ENCODE results near the gene CMC4. TPM values are rescaled to one million over a fixed set of nuclear protein-coding genes. Genes with fewer than 3 reads are reported as not detected.

The CMC4 gene
- total RNA-seq, 1 donor from 2014 or later, result 3.4 TPM

- no peak for DNase-seq
Measured at GRCh38 chrX:155053656-155054055, 17.3 kb downstream of the CMC4 start.

DNA sequence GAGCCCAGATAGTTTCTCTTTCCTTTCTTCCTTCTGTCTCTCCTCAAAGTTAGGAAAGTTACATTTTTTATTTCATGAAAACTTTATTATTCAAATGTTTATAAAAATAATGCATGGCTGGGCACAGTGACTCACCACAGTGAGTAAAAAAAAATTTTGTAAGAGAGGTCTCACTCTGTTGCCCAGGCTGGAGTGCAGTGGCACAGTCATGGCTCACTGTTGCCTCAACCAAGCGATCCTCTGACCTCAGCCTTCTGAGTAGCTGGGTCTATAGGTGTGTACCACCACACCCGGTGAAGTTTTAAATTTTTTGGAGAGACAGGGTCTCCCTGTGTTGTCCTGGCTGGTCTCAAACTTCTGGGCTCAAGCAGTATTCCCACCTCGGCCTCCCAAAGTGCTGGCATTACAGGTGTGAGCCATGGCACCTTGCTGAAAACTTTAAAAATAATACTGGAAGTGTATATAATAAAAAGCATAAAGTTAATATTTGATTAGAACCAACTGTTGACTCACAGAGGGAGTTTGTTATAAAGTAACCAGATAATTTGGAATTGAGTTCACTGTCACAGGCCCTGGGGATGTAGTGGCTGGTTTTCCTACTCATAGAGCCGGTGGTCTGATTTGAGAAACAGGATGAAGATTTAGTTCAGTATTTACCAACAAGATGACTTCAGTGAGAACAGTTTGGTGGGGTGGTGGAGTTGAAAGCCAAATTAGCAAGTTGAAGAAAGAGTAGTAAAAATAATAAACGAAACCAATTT lies 18.0 kb downstream of the CMC4 start:
- DNase-seq, result no peak

DNA sequence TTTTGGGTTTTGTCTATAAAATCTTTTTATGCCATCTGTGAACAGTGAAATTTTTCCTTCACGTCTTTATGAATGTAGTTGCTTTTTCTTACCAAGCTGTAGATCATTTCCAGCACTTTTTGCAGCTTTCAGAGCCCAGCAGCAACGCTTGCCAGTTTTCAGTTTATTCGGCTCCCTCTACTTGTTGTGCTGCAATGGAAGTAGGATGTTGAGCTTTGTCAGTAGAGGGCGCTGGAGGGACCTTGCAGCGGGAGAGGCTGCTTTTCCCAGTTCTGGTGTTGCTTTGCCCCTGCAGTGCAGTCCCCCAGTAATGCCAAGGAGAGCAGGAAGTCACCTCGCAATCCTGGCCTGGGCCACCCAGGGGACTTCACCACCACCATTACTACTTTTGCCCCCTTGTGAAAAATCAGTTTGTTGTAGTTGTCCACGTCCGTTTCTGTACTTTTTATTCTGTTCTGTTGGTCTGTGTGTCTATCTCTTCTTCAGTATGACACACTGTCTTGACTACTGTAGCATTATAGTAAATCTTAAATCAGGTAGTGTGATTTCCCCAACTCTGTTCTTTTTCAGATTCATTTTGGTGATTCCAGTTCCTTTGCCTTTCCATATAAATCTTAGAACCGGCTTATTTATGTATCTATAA lies 21.8 kb downstream of the CMC4 start:
- peak; percentile 16 for DNase-seq

GRCh38 chrX:155046811-155047528 lies 24.0 kb downstream of the CMC4 start:
- no peak for DNase-seq

- DNase-seq, result no peak
Measured at GRCh38 chrX:155046129-155046810, 24.7 kb downstream of the CMC4 start.

GRCh38 chrX:155035688-155036087 lies 35.2 kb downstream of the CMC4 start:
- no peak for DNase-seq

DNA sequence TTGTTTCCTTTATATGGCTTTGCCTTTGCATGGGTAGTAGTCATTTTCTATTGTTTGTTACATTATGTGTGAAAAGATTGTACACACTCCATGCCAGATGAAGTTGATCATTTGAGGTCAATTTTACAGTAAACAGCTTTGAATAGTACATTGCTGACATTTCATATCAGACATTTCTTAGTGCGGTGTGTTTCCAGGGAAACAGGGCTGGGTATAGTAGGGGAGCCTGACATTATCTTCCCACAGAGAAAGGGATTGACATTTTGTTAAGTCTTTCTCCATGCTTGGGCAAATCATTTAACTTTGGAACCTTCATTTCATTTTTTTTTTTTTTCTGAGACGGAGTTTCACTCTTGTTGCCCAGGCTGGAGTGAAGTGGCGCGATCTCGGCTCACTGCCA lies 39.3 kb downstream of the CMC4 start:
- DNase-seq, result no peak

GRCh38 chrX:155028877-155029291 lies 42.1 kb downstream of the CMC4 start:
- DNase-seq, result no peak

GRCh38 chrX:155028129-155028528 lies 42.8 kb downstream of the CMC4 start:
- no peak for DNase-seq

DNA sequence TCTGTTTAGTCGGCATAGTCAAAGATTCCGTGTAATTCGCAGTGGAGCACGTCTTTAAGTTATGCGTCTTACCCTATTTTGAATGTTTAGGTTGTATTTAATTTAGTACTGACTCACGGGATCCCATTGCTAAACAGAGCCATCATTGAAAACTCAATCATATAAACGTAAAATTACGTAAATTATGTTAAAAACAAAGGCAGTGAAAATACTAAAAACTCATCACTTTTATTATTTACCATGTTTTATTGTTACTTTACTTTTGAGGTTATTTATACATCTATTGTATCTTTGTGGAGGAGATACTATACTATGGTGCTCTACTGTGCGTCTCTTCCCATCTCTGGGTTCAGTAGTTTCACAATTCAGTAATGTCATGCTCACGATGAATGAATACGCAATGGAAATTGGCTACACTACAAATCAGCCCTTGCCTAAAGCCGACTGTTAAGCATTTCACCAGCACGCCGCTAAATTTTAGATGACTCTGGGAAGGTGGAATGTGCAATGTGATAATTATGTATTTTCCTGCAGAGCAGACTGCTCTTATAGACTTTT lies 43.3 kb downstream of the CMC4 start:
- no peak for DNase-seq

DNA sequence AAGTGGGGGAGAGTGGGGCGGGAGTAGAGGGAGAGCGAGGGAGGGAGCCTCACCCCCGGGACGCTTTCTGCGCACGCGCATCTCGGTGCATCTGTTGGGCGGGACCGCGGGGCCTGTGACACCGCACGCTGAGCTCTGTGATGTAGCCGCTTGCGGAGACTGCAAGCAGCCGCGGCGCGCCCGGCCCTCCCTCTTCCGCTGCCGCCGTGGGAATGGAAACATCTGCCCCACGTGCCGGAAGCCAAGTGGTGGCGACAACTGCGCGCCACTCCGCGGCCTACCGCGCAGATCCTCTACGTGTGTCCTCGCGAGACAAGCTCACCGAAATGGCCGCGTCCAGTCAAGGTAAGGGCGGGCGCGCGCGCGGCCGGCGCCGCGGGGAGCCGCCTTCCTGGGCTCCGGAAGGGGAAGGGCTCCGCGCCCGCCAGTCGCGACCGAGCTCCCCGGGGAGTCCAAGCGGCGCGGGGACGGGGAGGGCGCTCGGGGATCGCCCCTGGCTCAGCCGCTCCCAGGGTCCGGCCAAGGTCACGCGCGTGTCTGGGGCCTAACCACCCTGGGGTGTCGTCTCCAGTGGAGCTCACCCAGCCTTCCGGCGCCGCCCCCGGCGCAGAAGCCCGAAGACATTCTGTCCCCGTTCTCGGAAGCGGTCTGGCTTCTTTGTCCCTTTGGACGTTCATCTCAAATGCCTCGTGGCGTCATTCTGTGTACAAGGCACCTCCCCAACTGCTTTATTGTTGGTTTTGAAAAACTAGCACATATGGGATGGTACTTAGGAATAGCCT lies 44.0 kb downstream of the CMC4 start, which contains the start of gene FUNDC2:
TSS of gene FUNDC2 (plus strand) at position 118 of the 782 bp plus-strand sequence. CDS start at position 213, 95 bp downstream.
- peak; percentile 85 for DNase-seq

GRCh38 chrX:155026420-155026726 lies 44.6 kb downstream of the CMC4 start:
- no peak for DNase-seq

- no peak for DNase-seq
Measured at GRCh38 chrX:155023907-155024833, 46.8 kb downstream of the CMC4 start.

DNA sequence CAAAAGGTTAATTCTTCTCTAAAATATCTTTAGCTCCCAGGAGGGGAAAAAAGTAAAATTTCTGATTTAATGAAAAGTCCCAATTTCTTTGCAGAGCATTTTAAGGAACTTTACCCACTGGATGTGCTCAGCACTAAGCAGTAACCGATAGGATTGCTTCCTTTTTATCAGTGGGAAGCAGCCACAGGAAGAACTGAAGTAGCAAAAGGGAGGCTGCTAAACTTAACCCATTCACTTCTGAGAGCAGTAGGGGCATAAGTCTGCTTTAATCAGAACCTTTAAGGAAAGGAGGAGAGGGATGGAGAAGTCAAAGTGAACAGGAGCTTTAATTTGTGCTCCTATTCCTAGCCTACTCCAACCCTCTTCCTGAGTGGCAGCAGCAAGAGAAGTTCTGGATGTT lies 48.4 kb downstream of the CMC4 start, which contains the start of gene F8:
TSS of gene F8 (minus strand) at position 139 of the 400 bp plus-strand sequence. CDS start 171 bp downstream, outside the sequence.
- no peak for DNase-seq

- no peak for DNase-seq
Measured at GRCh38 chrX:155020591-155020990, 50.3 kb downstream of the CMC4 start.

Other genes starting within 250 kb of the CMC4 start
- not detected for gene SMIM9, start 236.5 kb downstream of the CMC4 start, total RNA-seq
- gene F8A1, start 184.8 kb downstream of the CMC4 start, total RNA-seq, result 0.47 TPM
- gene F8, start 48.4 kb downstream of the CMC4 start, total RNA-seq, result 7.3 TPM
- gene FUNDC2, start 44.3 kb downstream of the CMC4 start, total RNA-seq, result 31.4 TPM
- gene MTCP1, start within 50 bp of the CMC4 start, total RNA-seq, result 3.6 TPM
- 15.6 TPM for gene BRCC3, start 372 bp upstream of the CMC4 start, total RNA-seq
- gene VBP1, start 145.3 kb upstream of the CMC4 start, total RNA-seq, result 107 TPM
- gene RAB39B, start 193.4 kb upstream of the CMC4 start, total RNA-seq, result 28.2 TPM